Stimulated activated CD4-positive, alpha-beta T cell treated with anti-CD3 and anti-CD28 coated beads, Interleukin-2, amount 100 ng/mL, for 48 hours (primary cell): ENCODE results near the gene KIFC3.
"Not testable (repeated sequence)": the region's sequence is repeated elsewhere in the genome, so short reads cannot be mapped to it uniquely, and the experiment has no call there.

ENCODE experiments used
- DNase-seq, 2 donors: peaks; one replicate each; pipeline ENCODE4 v3.0.0-alpha.2; 2020

Gene KIFC3

GRCh38 chr16:57736419-57737351 lies 65.6 kb downstream of the KIFC3 start:
- DNase-seq, result peak in 1 of 2 donors; percentile 27

GRCh38 chr16:57735755-57736418 lies 66.4 kb downstream of the KIFC3 start, which contains the start of gene KATNB1:
KATNB1 (plus strand) TSS chr16:57735770; CDS start chr16:57737244, 1,474 bp downstream.
- no peak for DNase-seq

GRCh38 chr16:57734925-57735754 lies 67.2 kb downstream of the KIFC3 start:
- DNase-seq, result peak; percentile 93 to 95

- DNase-seq, result no peak
These were observed 67.9 kb downstream of the KIFC3 start for GRCh38 chr16:57734308-57734924.

- DNase-seq, result no peak
These were observed 69.6 kb downstream of the KIFC3 start for GRCh38 chr16:57732714-57733113.

GRCh38 chr16:57732037-57732436 lies 70.3 kb downstream of the KIFC3 start:
- no peak for DNase-seq

GRCh38 chr16:57730771-57731730 lies 71.2 kb downstream of the KIFC3 start:
- DNase-seq, result no peak

GRCh38 chr16:57729852-57730251 lies 72.4 kb downstream of the KIFC3 start:
- not testable (repeated sequence) for DNase-seq

- no peak for DNase-seq
These were observed 73.2 kb downstream of the KIFC3 start for GRCh38 chr16:57729182-57729484.

GRCh38 chr16:57728336-57729181 lies 73.7 kb downstream of the KIFC3 start:
- DNase-seq, result no peak

GRCh38 chr16:57727610-57728009 lies 74.7 kb downstream of the KIFC3 start:
- DNase-seq, result no peak

- DNase-seq, result no peak
These were observed 75.8 kb downstream of the KIFC3 start for GRCh38 chr16:57726433-57726947.

GRCh38 chr16:57725976-57726375 lies 76.3 kb downstream of the KIFC3 start:
- no peak for DNase-seq

GRCh38 chr16:57725554-57725953 lies 76.7 kb downstream of the KIFC3 start:
- DNase-seq, result no peak

GRCh38 chr16:57725151-57725550 lies 77.1 kb downstream of the KIFC3 start:
- DNase-seq, result no peak

- no peak for DNase-seq
These were observed 77.8 kb downstream of the KIFC3 start for GRCh38 chr16:57724531-57724930.

- no peak for DNase-seq
These were observed 79.1 kb downstream of the KIFC3 start for GRCh38 chr16:57723170-57723569.

- no peak for DNase-seq
These were observed 79.6 kb downstream of the KIFC3 start for GRCh38 chr16:57722651-57723050.

- no peak for DNase-seq
These were observed 80.1 kb downstream of the KIFC3 start for GRCh38 chr16:57722210-57722499.

GRCh38 chr16:57721356-57722209 lies 80.7 kb downstream of the KIFC3 start:
- DNase-seq, result no peak
